Left ventricle myocardium inferior (tissue), 1 donor: Measurements from ENCODE around the gene ATP5F1C. TPM values are rescaled to one million over a fixed set of nuclear protein-coding genes. Genes with fewer than 3 reads are reported as not detected.
"Not testable (repeated sequence)": the region's sequence is repeated elsewhere in the genome, so short reads cannot be mapped to it uniquely, and the experiment has no call there.

Experiments
- DNase-seq: peaks from one replicate; pipeline ENCODE4 v3.0.0-alpha.2; 2020
- H3K27ac ChIP-seq: fragments of 200-600 bp; replicated peaks from 2 replicates; pipeline ENCODE4 v1.8.0; 2021
- H3K27me3 ChIP-seq: fragments of 200-600 bp; 2 replicates; pipeline ENCODE4 v1.8.0; 2021; ENCODE audit warnings: low read depth
- H3K36me3 ChIP-seq: fragments of 200-600 bp; 2 replicates; pipeline ENCODE4 v1.8.0; 2021
- H3K4me1 ChIP-seq: fragments of 200-600 bp; 2 replicates; pipeline ENCODE4 v1.8.0; 2021
- H3K4me3 ChIP-seq: fragments of 200-600 bp; 2 replicates; pipeline ENCODE4 v1.8.0; 2021; ENCODE audit warnings: mild to moderate bottlenecking, moderate library complexity
- H3K9me3 ChIP-seq: fragments of 200-600 bp; replicated peaks from 2 replicates; pipeline ENCODE4 v1.8.0; 2021
- intact Hi-C: fragments of 100-400 bp; cut with micrococcal nuclease; formaldehyde crosslinking; loops from one replicate; pipeline ENCODE4 v1.11.0; 2022
- total RNA-seq: library from RNA; stranded (reverse); fragmentation: NEBNext Ultra II Directional; extraction: Animal tissue kit (Norgen Biotek cat#: 25700); gene quantifications from one replicate; pipeline ENCODE4 v1.2.1, GENCODE V29; 2021
- TF ChIP-seq, protein P1 (sequence below): fragments of 200-600 bp; IDR thresholded peaks from 2 replicates; pipeline ENCODE4 v1.8.0; 2021; ENCODE audit warnings: antibody characterized with exemption, mild to moderate bottlenecking, borderline replicate concordance
- donor health status: DM: no; HTN: yes; CAD: no; lungs with severe emphysema.

The ATP5F1C gene
- total RNA-seq, 1 donor from 2014 or later, result 743 TPM

DNA sequence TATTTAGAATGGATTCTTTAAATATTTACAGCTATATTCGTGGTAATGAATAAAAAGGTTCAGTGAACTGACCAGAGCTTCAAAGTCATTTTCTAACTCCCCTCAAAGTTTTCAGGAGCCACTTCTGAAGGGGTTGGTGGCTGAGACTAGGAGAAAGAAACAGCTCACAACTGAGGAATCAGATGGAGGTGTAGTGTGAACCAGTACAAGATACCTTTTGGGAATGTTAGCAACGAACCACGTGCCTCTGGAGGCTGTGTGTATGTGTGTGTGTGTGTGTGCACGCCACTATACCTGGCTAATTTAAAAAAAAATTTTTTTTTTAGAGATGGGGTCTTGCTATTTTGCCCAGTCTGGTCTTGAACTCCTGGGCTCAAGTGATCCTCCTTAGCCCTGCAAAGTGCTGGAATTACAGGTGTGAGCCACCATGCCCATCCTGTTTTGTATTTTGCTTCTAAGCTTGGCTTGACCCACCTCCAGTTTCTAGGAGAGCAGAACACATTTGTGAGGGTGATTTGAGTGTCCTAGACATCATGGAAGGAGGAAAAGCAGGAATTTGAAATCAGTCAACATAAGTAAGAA, 20.8 kb downstream of the ATP5F1C start:
- intact Hi-C loops, result no loop called here
- TF ChIP-seq, protein P1, sequence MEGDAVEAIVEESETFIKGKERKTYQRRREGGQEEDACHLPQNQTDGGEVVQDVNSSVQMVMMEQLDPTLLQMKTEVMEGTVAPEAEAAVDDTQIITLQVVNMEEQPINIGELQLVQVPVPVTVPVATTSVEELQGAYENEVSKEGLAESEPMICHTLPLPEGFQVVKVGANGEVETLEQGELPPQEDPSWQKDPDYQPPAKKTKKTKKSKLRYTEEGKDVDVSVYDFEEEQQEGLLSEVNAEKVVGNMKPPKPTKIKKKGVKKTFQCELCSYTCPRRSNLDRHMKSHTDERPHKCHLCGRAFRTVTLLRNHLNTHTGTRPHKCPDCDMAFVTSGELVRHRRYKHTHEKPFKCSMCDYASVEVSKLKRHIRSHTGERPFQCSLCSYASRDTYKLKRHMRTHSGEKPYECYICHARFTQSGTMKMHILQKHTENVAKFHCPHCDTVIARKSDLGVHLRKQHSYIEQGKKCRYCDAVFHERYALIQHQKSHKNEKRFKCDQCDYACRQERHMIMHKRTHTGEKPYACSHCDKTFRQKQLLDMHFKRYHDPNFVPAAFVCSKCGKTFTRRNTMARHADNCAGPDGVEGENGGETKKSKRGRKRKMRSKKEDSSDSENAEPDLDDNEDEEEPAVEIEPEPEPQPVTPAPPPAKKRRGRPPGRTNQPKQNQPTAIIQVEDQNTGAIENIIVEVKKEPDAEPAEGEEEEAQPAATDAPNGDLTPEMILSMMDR, result no peak
- Histone ChIP-seq H3K27me3 (no peaks in the 10 kb centered on the region), H3K9me3 (no peaks in the 10 kb centered on the region), H3K4me1 (peaks cover 13% of the 10 kb centered on the region), H3K27ac (no peak overlapping the region), H3K4me3 (no peak overlapping the region), H3K36me3 (peaks cover 54% of the 10 kb centered on the region)
- no peak for DNase-seq

DNA sequence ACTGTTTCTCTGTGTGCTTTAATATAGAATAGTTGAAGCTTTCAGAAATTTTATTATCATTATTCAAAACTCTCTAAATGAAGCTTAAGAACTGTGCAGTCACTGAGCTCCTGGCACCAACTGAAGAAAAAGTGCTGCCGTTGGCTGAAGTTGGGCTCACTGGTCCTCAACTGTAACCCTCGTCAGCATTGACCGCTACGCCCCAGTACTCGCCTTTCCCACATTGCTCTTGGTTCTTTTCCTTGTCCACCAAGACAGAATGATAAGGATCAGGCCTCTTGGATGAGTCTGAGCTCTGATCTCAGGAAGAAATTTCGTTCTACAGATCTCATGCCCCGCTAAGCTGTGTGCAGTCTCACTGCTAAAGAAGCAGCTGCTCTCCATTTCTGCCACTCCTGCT, 22.5 kb downstream of the ATP5F1C start:
- TF ChIP-seq, protein P1, result no peak
- H3K27ac ChIP-seq, result no peak overlapping the region
- intact Hi-C loops, result no loop called here
- H3K27me3 ChIP-seq, result no peaks in the 10 kb centered on the region
- H3K9me3 ChIP-seq, result no peaks in the 10 kb centered on the region
- peaks cover 38% of the 10 kb centered on the region for H3K36me3 ChIP-seq
- H3K4me1 ChIP-seq, result no peaks in the 10 kb centered on the region
- no peak overlapping the region for H3K4me3 ChIP-seq
- no peak for DNase-seq

DNA sequence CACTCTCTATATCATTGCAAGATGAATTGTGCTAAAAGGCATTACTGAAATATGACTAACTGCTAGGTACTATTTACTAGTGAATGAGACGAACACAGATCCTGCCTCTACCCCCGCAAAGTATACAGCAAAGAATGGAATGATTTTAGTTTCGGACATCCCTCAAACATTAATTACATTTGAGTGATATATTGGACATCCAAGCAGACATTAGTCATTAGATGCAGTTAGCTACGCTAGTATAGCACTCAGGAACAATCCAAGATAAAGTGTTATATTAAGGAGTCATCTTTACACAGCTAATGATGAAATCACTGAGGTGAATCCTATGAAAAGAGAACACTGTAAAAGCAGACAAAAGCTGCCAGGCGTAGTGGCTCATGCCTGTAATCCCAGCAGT, 23.0 kb downstream of the ATP5F1C start:
- H3K4me1 ChIP-seq, result no peaks in the 10 kb centered on the region
- TF ChIP-seq, protein P1, result no peak
- no peak overlapping the region for H3K27ac ChIP-seq
- no peak for DNase-seq
- H3K27me3 ChIP-seq, result no peaks in the 10 kb centered on the region
- no peaks in the 10 kb centered on the region for H3K9me3 ChIP-seq
- intact Hi-C loops, result no loop called here
- peaks cover 32% of the 10 kb centered on the region for H3K36me3 ChIP-seq
- H3K4me3 ChIP-seq, result no peak overlapping the region

DNA sequence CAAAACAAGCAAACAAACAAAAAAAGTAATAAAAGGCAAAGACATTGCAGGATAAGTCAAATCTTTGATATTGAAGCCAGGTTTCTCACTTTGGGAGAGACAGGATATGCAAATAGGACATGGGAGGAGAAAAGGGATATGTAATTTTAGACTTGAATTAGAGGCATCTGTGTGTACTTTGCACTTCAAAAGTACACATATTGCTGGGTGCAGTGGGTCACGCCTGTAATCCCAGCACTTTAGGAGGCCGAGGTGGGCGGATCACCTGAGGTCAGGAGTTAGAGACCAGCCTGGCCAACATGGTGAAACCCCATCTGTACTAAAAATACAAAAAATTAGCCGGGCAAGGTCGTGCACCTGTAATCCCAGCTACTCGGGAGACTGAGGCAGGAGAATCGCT, 23.8 kb downstream of the ATP5F1C start:
- intact Hi-C loops, H3K4me3 ChIP-seq, H3K4me1 ChIP-seq, H3K27ac ChIP-seq, DNase-seq, H3K27me3 ChIP-seq, H3K9me3 ChIP-seq: not testable (repeated sequence)
- peaks cover 25% of the 10 kb centered on the region for H3K36me3 ChIP-seq

DNA sequence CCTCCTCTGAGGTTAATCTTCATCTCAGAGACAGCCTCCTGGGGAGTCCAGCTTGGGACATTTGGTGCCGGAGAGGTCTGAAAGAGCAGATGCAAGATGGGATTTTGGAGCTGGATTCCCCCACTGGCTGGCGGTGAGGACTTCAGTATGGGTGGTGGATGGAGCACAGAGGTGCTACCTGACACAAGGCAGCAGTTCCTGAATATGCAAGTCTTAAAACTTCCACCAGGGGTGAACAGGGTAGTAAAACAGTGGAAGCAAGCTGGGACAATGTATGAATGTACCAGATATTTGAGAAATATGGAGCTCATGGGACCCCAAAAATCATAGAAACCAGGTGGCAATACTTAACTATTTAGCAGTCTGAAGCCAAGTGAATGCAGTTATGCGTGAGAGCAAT, 25.5 kb downstream of the ATP5F1C start:
- no peak overlapping the region for H3K4me3 ChIP-seq
- peaks cover 7% of the 10 kb centered on the region for H3K36me3 ChIP-seq
- intact Hi-C loops, result no loop called here
- H3K9me3 ChIP-seq, result no peaks in the 10 kb centered on the region
- DNase-seq, result no peak
- H3K27ac ChIP-seq, result no peak overlapping the region
- peaks cover 10% of the 10 kb centered on the region for H3K4me1 ChIP-seq
- TF ChIP-seq, protein P1, result no peak
- no peaks in the 10 kb centered on the region for H3K27me3 ChIP-seq

DNA sequence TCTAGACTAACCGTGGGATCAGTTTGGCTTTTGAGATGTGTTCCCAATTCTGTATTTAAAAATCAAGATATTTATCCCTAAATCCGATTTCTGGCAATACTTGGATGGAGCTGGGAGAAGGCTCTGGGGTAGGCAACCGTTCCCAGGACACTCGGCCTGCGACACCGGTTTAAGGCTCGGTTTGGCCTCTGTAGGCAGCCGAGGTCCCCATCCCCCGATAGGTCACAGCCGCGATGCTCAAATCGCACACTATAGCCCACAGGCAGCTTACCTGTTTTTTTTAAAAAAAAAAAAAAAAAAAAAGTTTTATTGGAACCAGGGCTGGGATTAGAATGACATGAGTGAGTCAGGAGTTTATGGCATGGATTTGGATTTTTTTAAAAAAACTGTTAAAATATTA, 29.6 kb downstream of the ATP5F1C start:
- H3K27ac ChIP-seq, result peak overlapping the region; percentile 83
- no peaks in the 10 kb centered on the region for H3K9me3 ChIP-seq
- intact Hi-C loops, result no loop called here
- DNase-seq, result no peak
- H3K4me1 ChIP-seq, result peaks cover 39% of the 10 kb centered on the region
- H3K4me3 ChIP-seq, result peak overlapping the region; percentile 96
- TF ChIP-seq, protein P1, result no peak
- H3K27me3 ChIP-seq, result no peaks in the 10 kb centered on the region
- no peaks in the 10 kb centered on the region for H3K36me3 ChIP-seq
